SH-SY5Y (cell line): ENCODE data around the gene VAC14.

Experiments used
- GATA2 ChIP-seq: IDR thresholded peaks from 2 replicates; pipeline ENCODE4 v1.6.1; 2011; ENCODE audit warnings: mild to moderate bottlenecking, low read depth, low read length
- GATA3 ChIP-seq: IDR thresholded peaks from 2 replicates; pipeline ENCODE4 v1.6.1; 2011; ENCODE audit warnings: low read depth, mild to moderate bottlenecking, low read length, moderate library complexity

Gene VAC14

GRCh38 chr16:70663524-70664324 lies 137.2 kb downstream of the VAC14 start:
- TF ChIP-seq GATA2 (no peak), GATA3 (no peak)

- TF ChIP-seq GATA3 (no peak), GATA2 (no peak)
Observed at GRCh38 chr16:70662991-70663523, 137.9 kb downstream of the VAC14 start.

GRCh38 chr16:70661918-70662641 lies 138.9 kb downstream of the VAC14 start:
- TF ChIP-seq GATA3 (no peak), GATA2 (no peak)

- no peak for TF ChIP-seq GATA2
- TF ChIP-seq GATA3: no peak
Observed at GRCh38 chr16:70661534-70661917, 139.4 kb downstream of the VAC14 start.

GRCh38 chr16:70660672-70661350 lies 140.1 kb downstream of the VAC14 start:
- TF ChIP-seq GATA3: no peak

- no peak for TF ChIP-seq GATA2
- no peak for TF ChIP-seq GATA3
Observed at GRCh38 chr16:70659953-70660671, 140.8 kb downstream of the VAC14 start.

- TF ChIP-seq GATA2: no peak
- TF ChIP-seq GATA3: no peak
Observed at GRCh38 chr16:70659546-70659945, 141.4 kb downstream of the VAC14 start.

GRCh38 chr16:70658921-70659320 lies 142.0 kb downstream of the VAC14 start:
- TF ChIP-seq GATA3: no peak
- TF ChIP-seq GATA2: no peak

GRCh38 chr16:70657956-70658355 lies 143.0 kb downstream of the VAC14 start:
- no peak for TF ChIP-seq GATA3
- no peak for TF ChIP-seq GATA2

- TF ChIP-seq GATA2 (no peak), GATA3 (no peak)
Observed at GRCh38 chr16:70656712-70657263, 144.2 kb downstream of the VAC14 start.

- TF ChIP-seq GATA2 (no peak), GATA3 (no peak)
Observed at GRCh38 chr16:70656065-70656711, 144.8 kb downstream of the VAC14 start.

- TF ChIP-seq GATA3 (no peak), GATA2 (peak; percentile 60; the same call in 1 of the 2 replicates)
Observed at GRCh38 chr16:70653809-70654771, 146.9 kb downstream of the VAC14 start.
